NCI-H1092 (cell line): ENCODE measurements around the gene MYCN.
A peak's percentile ranks its signal among the peaks of the same experiment; 100 is the strongest.
"Not testable (repeated sequence)": the region's sequence is repeated elsewhere in the genome, so short reads cannot be mapped to it uniquely, and the experiment has no call there.

Experiments
- DNase-seq: peaks from one replicate; lab custom pipeline; 2025; lab: John Stamatoyannopoulos, UW

MYCN gene

GRCh38 chr2:15939854-15940660 is at the start of gene MYCN:
TSS of gene MYCN (plus strand) at chr2:15940550. CDS start at chr2:15942065, 1,515 bp downstream.
- peak; percentile 58 for DNase-seq

GRCh38 chr2:15890936-15891905 is 49.1 kb upstream of the MYCN start:
- DNase-seq = no peak

GRCh38 chr2:15892151-15892880 is 48.0 kb upstream of the MYCN start:
- no peak for DNase-seq

- no peak for DNase-seq
Observed at GRCh38 chr2:15893085-15893484, 47.3 kb upstream of the MYCN start.

- no peak for DNase-seq
Observed at GRCh38 chr2:15893689-15894480, 46.5 kb upstream of the MYCN start.

- DNase-seq = no peak
Observed at GRCh38 chr2:15894481-15895144, 45.7 kb upstream of the MYCN start.

- DNase-seq = no peak
Observed at GRCh38 chr2:15895615-15896469, 44.5 kb upstream of the MYCN start.

- DNase-seq = no peak
Observed at GRCh38 chr2:15896859-15897258, 43.5 kb upstream of the MYCN start.

- no peak for DNase-seq
Observed at GRCh38 chr2:15897431-15898098, 42.8 kb upstream of the MYCN start.

GRCh38 chr2:15899327-15899612 is 41.1 kb upstream of the MYCN start:
- DNase-seq = no peak

GRCh38 chr2:15899751-15900493 is 40.4 kb upstream of the MYCN start:
- DNase-seq = no peak

GRCh38 chr2:15901095-15901807 is 39.1 kb upstream of the MYCN start:
- DNase-seq = no peak

GRCh38 chr2:15901808-15902130 is 38.6 kb upstream of the MYCN start:
- DNase-seq = no peak

- not testable (repeated sequence) for DNase-seq
Observed at GRCh38 chr2:15903910-15904309, 36.4 kb upstream of the MYCN start.

GRCh38 chr2:15905267-15905645 is 35.1 kb upstream of the MYCN start:
- no peak for DNase-seq

- DNase-seq = no peak
Observed at GRCh38 chr2:15905986-15906491, 34.3 kb upstream of the MYCN start.

GRCh38 chr2:15906778-15907177 is 33.6 kb upstream of the MYCN start:
- no peak for DNase-seq
